GM12873 (cell line): Measurements from ENCODE around the gene PFN1.

Source experiments
- TF ChIP-seq, protein P1 (sequence below): IDR thresholded peaks from 2 replicates; pipeline ENCODE4 v1.5.1; 2012; ENCODE audit warnings: low read depth, mild to moderate bottlenecking, moderate library complexity, low read length, control low read depth; ENCODE audit not compliant: insufficient read depth; ENCODE audit errors: missing control alignments

PFN1 gene

DNA sequence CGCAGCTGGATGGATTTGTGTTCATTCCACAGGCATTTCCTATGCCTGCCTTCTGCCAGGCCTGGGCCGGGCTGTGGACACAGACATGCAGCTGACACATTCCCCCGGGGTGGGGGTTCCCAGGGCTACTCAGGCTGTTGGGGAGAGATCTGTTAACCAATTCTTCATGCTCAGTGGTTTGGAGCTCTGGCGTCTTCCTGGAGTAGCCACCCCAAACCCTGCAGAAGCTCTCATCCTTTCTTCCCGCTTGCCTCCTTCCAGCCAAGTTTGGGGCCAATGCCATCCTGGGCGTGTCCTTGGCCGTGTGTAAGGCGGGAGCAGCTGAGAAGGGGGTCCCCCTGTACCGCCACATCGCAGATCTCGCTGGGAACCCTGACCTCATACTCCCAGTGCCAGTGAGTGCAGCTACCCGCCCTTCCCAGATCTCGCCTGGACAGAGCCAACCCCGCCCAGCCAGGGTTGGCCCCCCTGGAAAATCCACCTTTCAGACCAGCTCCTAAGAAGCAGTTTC is 5.2 kb upstream of the PFN1 start:
- TF ChIP-seq, protein P1, sequence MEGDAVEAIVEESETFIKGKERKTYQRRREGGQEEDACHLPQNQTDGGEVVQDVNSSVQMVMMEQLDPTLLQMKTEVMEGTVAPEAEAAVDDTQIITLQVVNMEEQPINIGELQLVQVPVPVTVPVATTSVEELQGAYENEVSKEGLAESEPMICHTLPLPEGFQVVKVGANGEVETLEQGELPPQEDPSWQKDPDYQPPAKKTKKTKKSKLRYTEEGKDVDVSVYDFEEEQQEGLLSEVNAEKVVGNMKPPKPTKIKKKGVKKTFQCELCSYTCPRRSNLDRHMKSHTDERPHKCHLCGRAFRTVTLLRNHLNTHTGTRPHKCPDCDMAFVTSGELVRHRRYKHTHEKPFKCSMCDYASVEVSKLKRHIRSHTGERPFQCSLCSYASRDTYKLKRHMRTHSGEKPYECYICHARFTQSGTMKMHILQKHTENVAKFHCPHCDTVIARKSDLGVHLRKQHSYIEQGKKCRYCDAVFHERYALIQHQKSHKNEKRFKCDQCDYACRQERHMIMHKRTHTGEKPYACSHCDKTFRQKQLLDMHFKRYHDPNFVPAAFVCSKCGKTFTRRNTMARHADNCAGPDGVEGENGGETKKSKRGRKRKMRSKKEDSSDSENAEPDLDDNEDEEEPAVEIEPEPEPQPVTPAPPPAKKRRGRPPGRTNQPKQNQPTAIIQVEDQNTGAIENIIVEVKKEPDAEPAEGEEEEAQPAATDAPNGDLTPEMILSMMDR = no peak

- TF ChIP-seq, protein P1 = no peak
Observed at GRCh38 chr17:4951486-4951885, 3.2 kb upstream of the PFN1 start.

DNA sequence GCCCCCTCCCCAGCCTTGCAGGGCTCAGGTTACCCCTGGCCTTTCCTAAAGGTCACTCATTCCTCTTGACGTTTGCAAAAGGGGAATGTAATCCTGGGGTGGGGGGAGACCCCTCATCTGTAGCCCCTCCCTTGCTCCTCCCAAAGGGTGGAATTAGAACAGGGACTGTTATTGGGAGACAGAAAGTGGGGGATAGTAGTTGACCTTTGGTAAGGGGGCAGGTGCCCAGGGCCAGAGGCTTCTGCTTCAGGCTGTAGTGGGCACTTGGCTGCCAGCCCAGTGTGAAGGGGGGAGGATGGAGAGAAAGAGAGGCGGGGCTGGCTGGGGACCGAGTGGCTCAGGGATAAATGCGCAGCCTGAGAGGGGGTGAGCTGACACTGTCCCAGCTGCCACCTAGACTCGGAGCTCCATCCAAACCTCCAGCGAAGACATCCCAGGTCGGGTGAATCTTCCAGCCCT is 2.4 kb upstream of the PFN1 start, which contains the start of gene ENO3:
TSS of gene ENO3 (plus strand) at position 374 of the 459 bp plus-strand sequence. CDS start 711 bp downstream, outside the sequence.
- TF ChIP-seq, protein P1 = no peak

DNA sequence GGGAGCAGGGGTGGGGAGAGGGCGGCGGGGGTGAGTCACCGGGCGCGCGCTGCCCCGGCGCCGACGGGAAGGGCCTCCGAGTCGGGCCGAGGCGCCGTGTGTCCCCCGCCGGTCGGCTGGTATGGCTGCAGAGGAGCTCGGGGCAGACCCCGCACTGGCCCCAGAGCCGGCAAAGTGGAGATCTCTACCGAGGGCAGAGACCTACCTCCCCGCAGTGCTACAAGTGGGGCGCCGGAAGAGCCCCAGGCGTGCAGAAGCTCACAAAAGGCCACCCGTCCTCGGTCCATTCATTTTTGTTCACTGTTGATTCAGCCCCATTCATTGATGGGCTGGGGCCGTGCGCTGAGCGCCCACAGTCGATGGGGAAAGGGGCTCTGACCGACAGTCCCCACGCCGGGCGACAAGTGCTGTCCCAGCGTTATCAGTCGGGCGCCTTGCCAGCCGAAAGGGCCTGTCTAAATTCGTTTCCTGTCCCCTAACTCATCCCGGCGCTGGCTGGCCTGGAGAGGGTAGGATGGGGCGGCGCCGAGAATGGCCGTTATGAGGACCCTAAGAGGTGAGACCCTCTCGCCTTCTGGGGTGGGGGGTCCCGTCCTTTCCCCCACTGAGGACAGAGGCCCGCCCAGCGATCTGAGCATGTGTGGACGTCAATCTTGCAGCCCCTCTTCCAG is 1.9 kb upstream of the PFN1 start:
- TF ChIP-seq, protein P1 = no peak

DNA sequence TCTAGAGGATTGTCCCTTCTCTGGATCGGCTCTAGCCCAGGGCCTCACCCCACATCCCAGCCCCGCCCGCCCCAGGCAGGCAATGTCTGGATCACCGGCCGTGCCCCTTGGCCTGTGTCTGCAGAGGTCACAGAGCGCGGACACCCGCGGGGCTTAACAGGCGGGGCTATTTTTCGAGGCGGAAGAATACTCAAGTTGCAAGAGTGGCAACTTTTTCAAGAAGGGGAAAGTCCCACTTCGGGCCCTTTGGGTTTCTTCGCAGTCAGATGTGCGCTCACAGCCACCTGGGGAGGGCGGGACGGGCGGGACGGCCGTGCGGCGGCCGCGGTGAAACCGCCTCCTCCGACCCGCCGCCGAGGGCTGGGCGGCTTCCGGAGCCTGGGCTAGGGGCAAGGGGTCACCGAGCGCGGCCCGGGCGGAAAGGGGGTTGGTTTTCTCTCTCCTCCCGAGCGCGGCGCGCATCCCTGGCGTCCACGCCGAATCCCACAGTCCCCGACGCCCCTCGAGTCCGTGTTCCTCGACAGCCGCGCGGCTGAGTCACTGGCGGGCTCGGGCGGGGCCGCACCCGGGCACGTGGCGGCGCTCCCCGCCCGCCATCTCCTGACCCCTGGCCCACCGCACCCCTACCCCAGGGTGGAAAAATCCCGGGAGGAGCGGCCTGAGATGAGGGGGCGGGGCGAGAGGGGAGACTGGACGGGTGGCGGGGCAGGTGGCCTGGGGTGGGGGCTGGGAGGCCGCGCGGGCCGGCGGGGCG is 1.2 kb upstream of the PFN1 start:
- TF ChIP-seq, protein P1 = no peak

- TF ChIP-seq, protein P1 = no peak
Observed at GRCh38 chr17:4948931-4949320, 596 bp upstream of the PFN1 start.
